LNCaP clone FGC (cell line): ENCODE measurements around the gene SIK3.
"Not testable (repeated sequence)": the region's sequence is repeated elsewhere in the genome, so short reads cannot be mapped to it uniquely, and the experiment has no call there.

Source experiments
- DNase-seq: peaks from one replicate; pipeline ENCODE4 v3.0.0-alpha.2; 2011; ENCODE audit warnings: low read depth
- H3K4me3 ChIP-seq: 2 replicates; pipeline ENCODE4 v1.5.1; 2011; ENCODE audit warnings: mild to moderate bottlenecking, low read depth, low read length, control low read depth
- TF ChIP-seq, protein P1 (sequence below): IDR thresholded peaks from 2 replicates; pipeline ENCODE4 v1.5.1; 2012; ENCODE audit warnings: mild to moderate bottlenecking; ENCODE audit not compliant: control insufficient read depth, insufficient read depth; ENCODE audit errors: extremely low read depth

The SIK3 gene

DNA sequence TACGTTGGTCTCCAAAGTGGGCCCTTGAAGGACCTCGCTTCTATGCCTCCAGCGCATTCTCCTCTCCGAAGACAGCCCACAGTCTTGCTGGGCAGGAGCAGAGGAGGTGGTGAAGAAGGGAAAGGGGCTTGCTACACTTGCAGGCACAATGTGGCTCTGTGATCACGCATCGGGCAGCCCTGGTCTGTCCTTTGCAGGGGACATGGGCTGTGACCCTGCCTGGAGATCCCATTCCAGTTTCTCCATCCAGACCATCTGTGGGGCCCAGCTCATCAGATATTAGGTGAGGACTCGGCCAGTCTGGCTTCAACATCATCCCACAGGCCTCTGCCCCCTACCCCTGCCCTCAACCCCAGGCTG lies 261.6 kb downstream of the SIK3 start:
- no peak overlapping the region for H3K4me3 ChIP-seq
- no peak for DNase-seq
- TF ChIP-seq, protein P1, sequence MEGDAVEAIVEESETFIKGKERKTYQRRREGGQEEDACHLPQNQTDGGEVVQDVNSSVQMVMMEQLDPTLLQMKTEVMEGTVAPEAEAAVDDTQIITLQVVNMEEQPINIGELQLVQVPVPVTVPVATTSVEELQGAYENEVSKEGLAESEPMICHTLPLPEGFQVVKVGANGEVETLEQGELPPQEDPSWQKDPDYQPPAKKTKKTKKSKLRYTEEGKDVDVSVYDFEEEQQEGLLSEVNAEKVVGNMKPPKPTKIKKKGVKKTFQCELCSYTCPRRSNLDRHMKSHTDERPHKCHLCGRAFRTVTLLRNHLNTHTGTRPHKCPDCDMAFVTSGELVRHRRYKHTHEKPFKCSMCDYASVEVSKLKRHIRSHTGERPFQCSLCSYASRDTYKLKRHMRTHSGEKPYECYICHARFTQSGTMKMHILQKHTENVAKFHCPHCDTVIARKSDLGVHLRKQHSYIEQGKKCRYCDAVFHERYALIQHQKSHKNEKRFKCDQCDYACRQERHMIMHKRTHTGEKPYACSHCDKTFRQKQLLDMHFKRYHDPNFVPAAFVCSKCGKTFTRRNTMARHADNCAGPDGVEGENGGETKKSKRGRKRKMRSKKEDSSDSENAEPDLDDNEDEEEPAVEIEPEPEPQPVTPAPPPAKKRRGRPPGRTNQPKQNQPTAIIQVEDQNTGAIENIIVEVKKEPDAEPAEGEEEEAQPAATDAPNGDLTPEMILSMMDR, result no peak

DNA sequence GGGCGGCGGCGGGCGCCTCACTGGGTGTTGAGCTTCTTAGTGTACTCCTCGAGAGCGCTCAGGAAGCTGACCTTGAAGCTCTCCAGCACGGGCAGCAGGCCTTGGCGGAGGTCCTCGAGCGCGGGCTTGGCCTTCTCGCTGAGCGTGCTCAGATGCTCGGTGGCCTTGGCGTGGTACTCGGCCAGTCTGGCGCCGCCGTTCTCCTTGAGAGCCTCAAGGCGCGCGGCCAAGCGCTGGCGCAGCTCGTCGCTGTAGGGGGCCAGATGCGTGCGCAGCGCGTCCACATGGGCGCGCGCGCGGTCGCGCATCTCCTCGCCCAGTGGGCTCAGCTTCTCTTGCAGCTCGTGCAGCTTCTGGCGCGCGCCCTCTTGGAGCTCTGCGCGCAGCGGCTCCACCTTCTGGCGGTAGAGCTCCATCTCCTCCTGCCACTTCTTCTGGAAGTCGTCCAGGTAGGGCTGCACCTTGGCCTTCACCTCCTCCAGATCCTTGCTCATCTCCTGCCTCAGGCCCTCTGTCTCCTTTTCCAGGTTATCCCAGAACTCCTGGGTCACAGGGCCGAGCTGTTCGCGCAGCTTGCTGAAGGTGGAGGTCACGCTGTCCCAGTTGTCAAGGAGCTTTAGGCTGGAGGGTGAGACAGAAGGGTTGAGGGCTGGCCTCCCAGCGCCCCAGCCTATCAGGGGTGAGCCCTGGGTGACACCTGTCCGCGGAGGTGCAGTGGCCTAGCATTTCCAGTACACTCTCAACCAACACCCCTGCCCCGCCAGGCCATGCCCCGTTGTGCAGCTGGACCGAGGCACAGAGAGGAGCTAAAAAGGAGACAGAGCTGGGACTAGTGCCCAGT lies 262.2 kb downstream of the SIK3 start:
- peak; percentile 84 for DNase-seq
- peak overlapping the region; percentile 27 for H3K4me3 ChIP-seq
- TF ChIP-seq, protein P1, result peak; percentile 88

DNA sequence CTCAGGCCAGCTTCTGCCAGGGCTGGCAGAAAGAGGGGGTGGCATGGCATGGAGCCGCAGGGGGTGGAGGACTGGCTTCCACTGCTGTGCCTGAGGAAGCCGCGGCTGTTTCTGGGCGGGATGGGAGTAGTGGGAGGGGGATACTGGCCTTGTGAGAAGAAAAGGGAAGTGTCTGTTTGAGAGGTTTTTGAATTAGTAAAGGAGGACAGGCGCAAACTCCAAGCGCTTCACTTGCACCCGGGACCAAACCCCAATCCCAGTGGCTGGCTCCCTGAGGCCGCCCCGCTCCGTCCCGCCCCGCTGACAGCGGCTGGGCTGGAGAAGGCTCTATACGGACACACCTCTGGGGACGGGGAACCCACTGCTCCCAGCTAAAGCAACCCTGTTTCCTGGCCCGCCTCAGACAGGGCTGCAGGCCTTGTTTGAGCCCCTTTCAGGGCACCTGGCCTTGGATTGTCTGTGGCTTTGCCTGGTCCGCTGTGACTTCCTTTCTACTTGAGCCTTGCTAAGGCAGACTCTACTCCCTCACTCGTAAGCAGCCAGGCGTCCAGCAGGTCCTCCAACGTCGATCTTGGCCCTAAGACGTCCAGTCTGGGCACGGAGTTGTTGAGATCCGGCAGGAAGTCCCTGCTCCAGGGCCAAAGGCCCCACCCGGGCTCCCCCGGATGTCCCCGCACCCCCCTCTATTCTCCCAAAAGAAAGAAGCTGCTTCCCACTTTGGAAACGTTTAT lies 263.0 kb downstream of the SIK3 start:
- TF ChIP-seq, protein P1, result no peak
- no peak for DNase-seq
- peak overlapping the region; percentile 27; the same call in 1 of the 2 replicates for H3K4me3 ChIP-seq

DNA sequence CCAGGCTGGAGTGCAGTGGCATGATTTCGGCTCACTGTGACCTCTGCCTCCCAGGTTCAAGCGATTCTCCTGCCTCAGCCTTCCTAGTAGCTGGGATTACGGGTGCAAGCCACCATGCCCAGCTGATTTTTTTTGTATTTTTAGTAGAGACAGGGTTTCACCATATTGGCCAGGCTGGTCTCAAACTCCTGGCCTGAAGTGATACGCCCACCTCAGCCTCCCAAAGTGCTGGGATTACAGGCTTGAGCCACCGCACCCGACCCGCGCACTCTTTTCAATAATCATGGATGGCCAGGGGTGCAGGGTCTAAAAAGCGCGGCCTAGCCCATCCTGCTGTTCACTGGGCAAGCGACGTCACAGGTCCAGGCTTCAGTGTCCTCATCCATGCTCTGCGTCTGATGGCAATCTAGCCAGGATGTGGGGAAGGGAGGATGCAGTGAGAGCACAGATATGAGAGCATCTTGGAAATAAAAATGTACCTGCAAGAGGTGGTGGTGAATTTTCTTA lies 263.6 kb downstream of the SIK3 start:
- H3K4me3 ChIP-seq, DNase-seq: not testable (repeated sequence)

DNA sequence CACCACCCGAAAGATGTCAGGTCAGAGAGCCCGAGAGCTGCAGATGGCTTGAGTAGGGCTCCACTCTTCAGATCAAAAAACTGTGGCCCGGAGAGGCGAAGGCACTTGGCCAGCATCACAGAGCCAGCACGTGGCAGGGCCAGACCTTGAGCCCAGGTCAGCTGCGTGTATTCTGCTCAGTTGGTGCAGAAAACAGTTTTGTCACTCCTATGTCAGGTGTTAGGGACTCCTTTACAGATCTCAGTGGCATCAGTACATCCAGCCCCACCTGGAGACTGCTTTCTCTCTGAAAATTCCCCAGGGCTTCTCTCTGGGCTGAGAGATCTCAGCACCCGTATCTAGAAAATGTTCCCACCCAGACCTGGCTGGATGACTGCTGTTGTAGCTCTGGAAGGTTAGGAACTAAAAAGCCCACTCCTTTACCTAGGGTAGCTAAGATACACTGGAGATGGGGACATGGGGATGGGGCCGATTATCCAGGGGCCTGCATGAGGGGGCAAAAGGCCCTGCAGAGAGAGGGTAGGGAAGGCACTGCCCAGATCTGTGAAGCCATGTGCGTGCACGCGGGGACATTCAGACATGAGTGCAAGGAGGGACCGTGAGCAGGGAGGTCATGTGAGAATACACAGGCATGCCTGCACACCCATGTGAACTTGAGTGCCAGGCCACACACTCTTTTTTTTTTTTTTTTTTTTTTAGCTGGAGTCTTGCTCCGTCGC lies 264.3 kb downstream of the SIK3 start:
- no peak for DNase-seq
- H3K4me3 ChIP-seq, result no peak overlapping the region
- TF ChIP-seq, protein P1, result no peak

DNA sequence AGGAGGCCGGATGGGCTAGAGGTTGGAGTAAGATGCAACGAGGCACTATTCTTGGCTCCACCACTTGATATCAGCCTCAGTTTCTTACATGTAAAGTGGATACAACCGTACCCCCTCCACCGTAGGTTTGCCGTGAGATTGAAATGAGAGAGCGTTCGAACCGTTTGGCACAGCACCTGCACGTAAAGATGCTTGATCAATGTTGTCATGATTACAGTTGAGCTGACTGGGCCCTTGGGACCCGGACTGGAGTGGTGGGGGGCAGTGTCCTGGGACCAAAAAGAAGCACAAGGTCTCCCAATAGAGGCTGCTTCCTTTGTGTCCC lies 264.8 kb downstream of the SIK3 start:
- H3K4me3 ChIP-seq, result no peak overlapping the region
- DNase-seq, result no peak
- TF ChIP-seq, protein P1, result no peak
